Stimulated activated CD4-positive, alpha-beta T cell treated with anti-CD3 and anti-CD28 coated beads, TNF-alpha, amount 100 ng/mL, for 24 hours (primary cell): ENCODE results near the gene FOXP1.

ENCODE experiments used
- DNase-seq, 3 experiments: peaks; one replicate each; pipeline ENCODE4 v3.0.0-alpha.2; 2020; ENCODE audit warnings: low read depth in 3 of 3

The FOXP1 gene

DNA sequence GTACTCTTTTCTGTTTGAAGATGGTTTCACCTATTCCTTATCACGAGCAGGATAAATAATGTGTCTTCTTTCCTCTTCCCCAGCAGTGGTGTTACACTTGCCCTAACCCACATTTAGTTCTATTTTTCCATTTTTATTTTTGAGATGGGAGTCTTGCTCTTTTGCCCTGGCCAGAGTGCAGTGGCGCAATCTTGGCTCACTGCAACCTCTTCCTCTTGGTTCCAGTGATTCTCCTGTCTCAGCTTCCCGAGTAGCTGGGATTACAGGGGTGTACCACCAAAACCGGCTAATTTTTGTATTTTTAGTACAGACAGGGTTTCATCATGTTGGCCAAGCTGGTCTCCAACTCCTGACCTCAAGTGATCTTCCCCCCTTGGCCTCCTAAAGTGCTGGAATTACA lies 372.4 kb downstream of the FOXP1 start:
- DNase-seq: no peak

DNA sequence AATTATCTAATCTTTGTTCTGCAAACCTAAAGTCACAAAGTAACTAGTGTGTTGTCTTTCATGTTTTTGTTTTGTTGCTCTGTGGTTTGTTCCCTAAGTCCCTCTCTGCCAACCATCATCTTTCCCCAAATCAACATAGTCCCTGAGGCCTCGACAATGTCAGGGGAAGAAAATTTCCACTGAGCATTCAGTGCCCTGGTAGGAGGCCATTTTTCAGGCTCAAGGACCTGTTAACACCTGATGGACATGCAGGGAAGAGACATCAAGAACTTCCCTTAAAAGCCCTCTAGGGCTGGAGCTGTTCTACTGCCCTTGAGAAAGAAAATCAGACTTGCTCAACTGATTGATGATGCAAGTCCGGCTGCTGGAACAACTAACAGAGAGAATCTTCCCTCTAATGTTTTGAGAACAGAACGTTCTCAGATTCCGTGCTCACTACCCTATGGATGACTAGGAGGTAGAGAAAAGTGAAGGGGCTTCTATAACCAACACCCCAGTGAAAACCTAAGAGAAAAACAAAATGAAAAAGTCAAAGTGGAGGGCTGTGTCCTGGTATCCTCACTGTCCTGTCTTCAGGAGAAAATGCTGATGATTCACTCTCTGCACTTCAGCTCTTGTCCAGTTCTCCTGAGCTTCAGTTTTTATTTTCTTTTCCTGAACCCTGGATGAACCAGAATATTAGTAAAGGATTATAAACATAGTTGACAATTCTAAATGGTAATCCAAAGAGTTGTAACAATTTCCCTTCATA lies 373.1 kb downstream of the FOXP1 start:
- no peak for DNase-seq

DNA sequence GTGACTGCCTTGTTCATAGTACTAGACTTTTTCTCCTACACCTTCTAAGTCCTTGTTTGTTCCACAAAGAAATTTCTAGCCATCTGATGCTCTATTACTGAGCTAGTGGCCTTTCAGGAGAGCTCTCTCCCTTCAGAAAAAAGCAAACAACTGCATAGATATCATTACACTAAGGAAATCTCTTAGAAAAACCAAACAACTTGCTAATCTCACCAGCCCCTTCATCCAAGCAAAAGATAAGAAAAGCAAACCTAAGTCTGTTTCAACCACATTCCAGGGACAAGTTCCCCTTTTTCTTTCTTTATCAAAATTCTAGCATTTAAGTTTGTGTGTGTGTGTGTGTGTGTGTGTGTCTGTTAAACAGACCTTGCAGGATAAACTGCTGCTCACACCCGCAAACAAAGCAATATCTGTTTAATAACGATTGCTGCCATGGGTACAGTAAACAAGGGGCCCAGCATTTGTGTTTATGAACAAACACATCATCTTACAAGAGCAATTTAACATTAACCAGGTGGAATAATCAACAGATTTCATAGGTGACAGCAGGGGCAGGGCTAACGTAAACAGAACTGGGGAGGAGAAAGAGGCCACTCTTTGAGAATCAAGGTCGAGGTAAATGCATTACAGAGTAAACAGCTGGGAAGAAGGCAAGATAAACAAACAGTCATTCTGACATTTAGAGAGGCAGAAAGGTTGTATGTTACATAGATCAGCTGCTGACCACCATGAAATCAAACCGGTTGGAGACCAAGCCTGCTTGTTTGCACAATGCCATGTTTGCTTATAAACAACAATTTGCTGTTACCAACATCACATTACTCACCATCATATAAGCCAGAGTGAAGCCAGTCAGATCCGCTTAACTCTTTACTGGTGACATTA lies 375.1 kb downstream of the FOXP1 start:
- no peak for DNase-seq

DNA sequence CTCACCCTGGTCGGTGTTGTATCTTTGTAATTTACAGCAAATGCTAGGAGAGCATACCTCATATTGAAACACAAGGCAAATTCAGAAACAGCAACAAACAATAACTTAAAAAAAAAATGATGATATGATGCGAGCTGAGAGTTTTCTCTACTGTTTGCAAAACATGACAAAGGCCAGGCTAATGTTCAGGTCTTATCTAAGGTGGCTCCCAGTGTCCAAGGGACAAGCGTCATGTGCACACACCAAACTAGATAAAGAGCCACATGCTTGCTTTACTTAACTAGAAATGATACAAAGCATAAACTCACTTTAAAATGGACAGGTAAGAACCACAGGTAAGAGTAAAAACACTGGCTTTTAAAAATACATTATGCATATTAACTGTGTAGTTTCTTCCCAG lies 375.9 kb downstream of the FOXP1 start:
- no peak for DNase-seq

DNA sequence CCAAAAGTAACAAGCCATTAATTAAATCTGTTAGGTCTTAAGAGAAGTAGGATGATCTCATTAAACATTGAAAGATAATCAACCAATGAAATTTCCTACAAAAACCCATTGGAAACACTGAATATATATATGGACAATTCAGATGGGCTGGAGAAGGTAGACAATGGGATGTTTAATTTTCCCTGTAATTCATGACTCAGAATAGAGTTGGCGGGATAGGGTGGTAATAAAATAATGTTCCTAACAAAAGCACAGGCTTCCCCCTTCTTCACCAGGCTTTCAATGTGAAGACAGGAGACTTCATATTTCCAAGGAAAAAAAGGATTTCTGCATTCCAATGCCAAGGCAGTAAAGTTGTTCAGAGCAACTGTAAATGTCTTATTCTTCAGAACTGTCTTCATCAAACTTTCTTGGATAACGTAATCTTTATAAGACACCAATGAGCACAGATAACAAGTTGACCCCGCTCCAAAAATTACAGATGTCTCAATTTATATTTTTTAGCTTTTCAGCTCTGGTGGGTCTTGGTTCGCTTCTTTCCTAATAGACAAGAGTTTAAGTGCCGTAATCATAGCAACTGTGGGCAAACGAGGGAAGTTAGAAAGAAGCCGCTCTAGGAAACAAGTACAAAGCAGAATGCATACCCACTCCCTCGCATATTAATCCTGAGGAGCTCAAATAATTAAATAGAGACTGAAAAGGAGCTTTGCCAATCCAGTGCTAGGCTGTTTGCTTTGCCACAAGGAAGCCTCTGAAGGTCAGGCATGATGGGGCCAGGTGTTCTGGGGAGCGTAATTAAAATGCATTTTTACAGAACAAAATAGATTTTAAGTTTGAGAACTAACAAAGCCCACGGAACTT lies 377.0 kb downstream of the FOXP1 start:
- DNase-seq: no peak

DNA sequence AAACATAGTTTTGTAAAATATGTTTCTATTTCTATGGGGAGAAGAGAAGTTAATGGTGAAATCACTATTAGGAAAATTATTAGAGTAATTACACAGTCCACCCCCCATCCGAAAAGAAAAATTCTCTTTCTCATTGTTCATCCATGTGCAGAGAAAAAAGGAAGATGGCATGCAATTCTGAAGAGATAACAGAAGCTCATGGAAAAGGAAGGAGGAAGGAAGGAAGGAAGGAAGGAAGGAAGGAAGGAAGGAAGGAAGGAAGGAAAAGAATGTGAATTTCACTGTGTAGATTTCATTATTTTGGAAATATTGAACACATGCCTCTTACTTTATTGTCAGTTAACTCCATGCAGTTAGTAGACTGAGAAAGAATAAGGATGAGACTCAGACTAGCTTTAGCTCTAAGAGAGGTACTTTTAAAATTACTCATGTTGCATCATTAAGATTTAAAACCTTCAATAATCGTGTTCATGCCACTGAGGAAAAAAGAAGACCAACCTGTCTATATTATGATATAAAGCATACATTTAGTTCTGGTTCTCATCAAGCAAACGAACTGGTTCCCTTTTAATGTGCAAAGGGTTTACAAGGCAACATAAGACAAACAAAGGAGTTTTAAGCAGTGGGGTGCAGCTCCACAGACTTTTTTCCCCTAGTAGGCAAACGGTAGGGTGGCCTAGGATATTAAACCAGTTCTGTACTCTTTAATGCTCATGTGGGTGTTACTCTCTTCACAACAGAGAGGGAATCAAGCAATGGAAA lies 379.6 kb downstream of the FOXP1 start:
- no peak for DNase-seq

DNA sequence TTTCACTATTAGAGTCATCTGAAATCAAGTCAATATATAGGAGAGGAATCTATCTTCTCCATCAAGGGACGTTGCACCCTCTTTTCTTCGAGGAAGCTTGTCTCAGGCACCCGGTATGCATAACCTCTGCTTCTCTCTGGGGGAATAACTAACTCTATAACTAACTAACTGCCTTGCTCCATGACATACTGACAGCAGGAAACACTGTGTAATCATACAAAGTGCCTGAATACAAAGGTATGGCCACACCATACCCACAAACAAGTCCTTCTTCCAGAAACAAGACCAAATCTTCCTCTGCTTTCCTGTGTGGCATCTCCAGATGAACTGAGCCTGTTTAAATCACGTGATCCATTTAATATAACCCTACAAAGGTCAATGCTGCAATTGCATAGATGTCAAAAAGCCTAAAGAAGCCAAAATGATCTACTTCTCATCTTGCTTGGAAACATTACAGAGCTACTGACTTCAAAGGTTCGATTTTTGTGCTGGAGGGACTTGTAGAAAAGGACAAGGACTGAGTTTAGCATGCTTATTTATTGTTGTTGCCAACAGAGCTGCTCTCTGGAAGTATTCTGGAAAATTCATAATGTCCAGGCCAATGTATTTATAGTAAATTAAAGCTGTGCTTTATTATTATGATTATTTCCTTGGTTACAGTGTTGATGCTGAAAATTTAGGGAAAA lies 380.5 kb downstream of the FOXP1 start:
- no peak for DNase-seq

DNA sequence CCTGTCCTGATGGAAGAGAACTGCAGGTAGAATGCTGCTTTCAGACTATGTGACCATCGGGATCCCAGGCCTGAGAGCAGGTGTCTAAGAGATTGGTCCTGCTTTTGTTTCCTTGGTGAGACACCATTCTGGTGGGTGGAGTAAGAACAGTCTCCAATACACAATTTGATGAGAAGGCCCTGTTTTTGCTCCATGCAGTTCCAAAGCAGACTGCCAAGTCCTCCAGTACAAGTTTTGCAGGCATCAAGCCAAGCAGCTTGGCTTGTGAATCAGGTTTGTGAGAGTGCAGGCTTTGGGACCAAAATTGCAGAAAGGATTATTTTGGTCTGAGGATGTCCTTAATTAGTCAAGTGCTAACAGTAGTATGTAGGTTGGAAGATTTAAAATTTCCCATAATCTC lies 381.6 kb downstream of the FOXP1 start:
- DNase-seq: no peak

DNA sequence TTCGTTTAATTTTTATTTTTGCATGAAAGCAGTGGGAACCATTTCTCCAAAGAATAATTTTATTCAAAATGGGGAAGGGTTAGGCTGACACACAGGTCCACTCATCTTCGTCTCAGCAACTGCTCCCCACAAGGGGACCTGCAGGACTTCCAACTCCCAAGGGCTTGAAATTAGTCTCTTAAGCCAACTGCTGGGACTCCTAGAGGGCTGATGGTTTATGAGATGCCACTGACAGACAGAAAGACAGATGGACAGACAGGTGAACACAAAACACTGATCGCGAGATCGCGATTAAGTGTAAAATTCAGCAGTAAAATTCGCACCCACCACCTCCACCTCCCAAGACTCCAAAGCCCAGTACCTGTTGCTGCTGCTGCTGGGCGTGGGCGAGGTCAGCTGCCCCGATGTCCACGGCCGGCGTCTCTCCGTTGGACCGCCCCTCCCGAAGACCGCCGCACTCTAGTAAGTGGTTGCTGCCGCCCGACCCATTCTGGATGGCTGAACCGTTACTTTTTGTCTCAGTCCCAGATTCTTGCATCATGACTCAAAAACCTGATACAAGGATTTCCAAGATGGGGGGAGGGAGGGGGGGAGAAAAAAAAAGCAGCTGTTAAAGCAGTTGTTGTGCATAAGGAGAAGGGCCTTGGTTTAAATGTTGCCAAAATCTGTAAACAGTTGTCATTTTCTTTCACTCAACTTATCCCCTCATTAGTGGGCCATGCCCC lies 385.5 kb downstream of the FOXP1 start:
- no peak for DNase-seq

DNA sequence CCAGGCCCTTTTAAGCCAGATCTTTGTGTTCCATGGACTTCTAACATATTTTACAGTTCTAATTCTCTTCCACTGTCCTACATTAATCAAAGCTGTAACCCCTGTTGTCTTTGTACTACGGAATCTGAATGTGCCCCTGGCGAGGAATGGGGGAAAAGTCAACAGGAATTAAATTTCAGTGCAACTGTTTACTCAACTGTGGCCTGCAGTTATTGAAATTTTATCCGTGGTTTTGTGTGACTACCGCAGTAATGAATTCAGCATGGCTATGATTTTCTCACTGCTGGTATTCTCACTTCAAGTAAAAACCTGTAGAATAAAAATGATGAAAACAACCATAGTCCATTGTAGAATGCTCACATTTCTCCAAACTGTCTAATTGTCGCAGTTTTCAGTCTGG lies 388.0 kb downstream of the FOXP1 start:
- no peak for DNase-seq

DNA sequence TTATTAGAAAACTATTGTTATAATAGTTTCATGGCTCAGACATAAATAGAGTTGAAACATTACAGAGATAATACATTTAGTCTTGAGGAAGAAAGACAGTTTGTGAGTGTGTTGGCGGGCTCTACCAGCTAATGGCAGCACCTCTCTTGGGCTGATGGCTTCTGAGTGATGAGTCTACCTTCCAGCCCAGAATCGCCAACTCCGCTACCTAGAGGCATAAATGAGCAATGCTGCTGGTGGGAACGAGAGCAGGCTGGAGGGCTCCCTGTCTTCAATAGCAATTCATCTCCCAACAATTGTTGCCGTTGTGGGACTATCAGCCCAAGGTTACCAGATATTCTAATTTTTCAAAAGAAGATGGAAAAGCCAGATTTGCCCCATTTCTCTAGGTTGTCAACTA lies 388.7 kb downstream of the FOXP1 start:
- no peak for DNase-seq

DNA sequence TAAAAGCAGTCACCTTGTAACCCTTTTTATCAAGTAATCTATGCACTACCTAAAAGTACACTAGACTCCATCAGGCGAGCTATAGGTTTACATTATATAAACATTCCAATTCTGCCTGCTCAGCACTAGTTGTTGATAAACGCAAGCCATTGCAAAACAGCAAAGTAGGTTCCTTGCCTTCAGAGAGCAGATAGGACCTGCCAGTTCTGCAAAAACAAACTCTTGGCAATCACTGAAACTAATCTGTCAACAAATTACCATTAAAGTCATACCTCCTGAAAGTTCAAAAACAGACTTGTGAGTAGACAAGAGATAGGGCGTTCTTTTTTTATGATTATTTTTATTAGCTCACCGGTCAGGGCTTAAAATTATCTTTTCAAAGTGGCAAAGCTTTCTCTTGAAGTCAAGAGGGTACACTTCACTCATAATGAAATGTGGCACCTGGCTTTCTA lies 392.5 kb downstream of the FOXP1 start:
- no peak for DNase-seq

DNA sequence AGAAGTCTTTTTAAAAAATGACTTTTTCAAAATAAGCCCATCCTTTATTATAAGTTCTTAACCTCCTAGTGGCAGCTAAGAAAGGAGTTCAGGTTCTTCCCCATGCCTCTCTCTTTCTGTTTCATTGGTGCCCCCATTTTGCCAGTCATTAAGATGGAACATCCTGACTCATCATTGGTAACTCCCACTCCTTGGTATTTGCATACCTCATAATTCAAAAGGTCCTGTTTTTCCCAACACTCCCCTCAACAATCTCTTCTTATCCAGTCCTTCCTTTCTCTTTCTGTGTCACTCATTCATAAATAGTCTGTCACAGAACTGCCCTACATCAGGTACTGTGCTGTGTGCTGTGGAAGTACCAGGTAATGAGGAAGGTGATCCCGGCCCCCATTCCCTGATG lies 394.0 kb downstream of the FOXP1 start:
- DNase-seq: no peak

DNA sequence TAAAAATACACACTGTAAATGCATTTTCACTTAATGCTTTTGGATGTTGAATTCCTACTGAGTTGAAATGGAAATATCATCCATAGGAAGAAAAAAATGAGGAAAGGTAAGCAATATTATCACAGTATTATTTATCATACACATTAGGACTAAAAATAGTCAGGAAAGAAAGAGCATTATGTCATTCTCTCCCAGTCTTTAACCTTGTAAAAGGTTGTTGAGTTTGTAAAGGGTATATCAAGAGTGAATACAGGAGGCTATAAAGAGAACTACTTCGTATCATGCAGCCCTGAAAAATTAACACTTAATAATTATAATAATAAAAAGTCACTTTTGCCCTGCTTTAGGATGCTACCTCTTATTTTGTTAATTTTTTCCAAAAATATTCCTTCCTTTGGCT lies 395.8 kb downstream of the FOXP1 start:
- DNase-seq: no peak

DNA sequence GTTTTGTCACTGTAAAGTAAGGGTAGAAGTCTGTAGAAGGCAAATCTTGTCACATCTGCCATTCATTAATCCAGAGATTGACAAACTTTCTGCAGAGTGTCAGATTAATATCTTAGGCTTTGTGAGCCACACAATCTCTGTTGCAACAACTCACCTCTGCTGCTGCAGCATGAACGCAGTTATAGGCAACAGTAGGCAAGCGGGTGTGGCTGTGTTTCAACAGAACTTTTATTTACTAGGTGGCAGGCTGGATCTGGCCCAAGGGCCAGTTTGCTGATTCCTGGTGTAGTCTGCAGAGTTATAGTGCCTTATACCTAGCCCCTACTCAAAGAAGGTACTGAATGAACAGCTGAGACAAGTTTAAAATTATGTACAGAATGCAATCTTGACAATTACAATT lies 396.7 kb downstream of the FOXP1 start:
- DNase-seq: no peak

DNA sequence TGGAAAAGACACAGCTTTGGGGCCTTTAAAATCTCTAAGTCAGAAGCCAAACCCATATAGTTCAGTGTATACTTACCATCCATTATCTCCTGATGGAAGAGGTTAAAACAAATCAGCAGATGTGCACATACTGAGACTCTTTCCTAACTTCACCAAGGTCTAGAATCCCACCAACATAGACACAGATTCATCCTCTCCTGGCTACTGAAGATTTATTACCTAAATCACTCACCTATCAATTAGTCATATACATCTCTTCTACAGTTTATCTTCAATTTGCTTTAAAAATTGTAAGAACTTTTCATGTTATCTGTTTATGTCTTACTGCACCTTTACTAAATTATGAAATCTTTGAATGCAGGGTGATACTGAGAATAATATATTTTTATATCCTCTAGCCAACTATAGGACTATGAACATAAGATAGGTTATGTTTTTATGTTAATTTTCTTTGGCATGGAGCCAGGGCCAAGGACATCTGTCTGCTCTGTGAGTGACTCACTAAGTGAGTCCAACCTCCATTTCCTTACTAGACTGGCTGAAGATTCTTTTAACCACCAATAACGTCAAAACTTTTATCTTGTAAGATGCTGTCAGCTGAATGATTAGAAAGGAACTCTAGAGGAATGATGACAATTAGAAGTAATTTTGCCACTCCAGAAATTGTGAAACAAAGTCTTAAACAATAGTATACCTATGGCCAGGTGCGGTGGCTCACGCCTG lies 397.6 kb downstream of the FOXP1 start:
- DNase-seq: no peak

DNA sequence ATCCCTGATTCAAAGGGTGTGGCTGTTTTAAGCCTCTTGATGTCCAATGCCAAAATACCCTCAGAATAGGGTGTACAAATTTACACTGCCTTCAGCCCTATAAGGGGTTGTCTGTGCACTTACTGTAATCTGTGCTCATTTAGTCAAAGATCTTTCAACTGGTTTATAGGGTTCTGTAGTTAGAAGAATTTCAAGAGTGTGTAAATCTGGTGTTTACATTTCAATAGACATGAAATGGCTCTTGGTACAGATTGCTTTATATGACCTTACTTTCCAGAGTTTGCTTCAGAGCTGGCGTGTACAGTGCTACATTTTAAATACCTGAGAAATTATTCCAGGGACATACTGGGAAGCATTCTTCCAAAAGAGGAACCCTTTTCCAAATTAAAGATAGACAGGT lies 399.3 kb downstream of the FOXP1 start:
- DNase-seq: no peak

DNA sequence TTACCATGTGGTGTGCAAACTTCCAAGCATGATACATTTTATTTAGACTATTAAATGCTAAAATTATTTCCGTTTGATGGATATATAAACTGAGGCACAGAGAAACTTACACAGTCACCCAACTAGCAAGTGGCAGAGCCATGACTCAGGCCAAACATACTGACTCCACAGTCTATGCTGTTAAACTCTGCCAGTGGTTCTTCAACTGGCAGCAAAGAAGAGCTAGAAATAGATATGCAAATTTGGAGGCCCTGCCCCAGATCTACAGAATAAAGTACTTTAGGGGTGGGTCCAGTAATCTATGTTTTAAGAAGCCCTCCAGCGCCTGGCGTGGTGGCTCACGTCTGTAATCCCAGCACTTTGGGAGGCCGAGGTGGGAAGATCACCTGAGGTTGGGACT lies 400.0 kb downstream of the FOXP1 start:
- no peak for DNase-seq

DNA sequence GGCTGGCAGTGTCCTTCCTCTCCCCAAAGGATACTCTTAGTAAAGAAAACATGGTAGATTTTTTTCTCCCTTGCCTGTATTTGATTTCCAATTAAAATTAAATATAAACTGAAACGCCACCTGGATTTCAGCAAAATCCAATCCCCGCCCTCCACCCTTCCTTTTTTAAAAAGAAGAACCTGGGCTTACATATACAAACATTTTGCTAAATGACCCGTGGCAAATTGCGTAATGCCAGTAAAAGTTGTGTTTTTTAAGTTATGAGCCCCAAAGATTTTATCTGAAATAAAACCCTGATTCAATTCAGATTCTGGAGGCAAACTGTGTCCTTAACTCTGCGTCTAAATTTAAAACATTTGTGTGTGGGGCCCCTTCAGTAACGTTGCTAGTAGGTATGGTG lies 403.0 kb downstream of the FOXP1 start:
- DNase-seq: no peak

DNA sequence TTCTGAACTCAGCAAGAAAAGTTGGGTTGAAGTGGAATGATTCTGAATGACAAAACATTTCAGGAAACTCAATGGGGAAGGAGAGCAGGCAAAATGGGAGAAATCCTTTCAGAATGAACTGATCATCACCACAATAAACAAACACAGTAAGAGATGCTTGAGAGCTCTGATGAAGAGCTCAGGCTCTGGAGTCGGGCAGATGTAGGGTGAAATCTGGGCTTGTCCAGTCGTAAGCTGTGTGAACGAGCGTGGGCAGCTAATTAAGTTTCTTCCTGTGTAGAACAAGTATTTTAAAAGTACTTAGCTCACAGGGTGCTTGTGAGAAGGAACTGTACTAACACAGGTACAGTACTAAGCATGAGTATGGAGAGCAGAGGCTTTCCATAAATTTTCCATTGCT lies 406.2 kb downstream of the FOXP1 start:
- DNase-seq: no peak
